AG04450 (cell line): ENCODE measurements around the gene FLRT3. TPM values are rescaled to one million over a fixed set of nuclear protein-coding genes. Genes with fewer than 3 reads are reported as not detected.

Experiments used
- CTCF ChIA-PET: fragments of 300-600, 350-600 bp; formaldehyde crosslinking; extraction: SDS; loops from one replicate; lab custom pipeline; 2022; ENCODE audit warnings: antibody characterized with exemption, inconsistent platforms; lab: Charles Lee
- POLR2A ChIA-PET: fragments of 350-600 bp; formaldehyde crosslinking; extraction: SDS; loops from one replicate; lab custom pipeline; 2021; ENCODE audit warnings: antibody characterized with exemption, inconsistent platforms; lab: Yijun Ruan, JAX
- DNase-seq: peaks from one replicate; pipeline ENCODE4 v3.0.0-alpha.2; 2011; ENCODE audit warnings: low read depth, low spot score
- H3K27ac ChIP-seq: one replicate; pipeline ENCODE4 v1.5.1; 2012; ENCODE audit warnings: low read depth, low read length, control low read depth
- H3K27me3 ChIP-seq: one replicate; pipeline ENCODE4 v1.6.0; 2012; ENCODE audit warnings: low read length; ENCODE audit not compliant: control insufficient read depth, insufficient read depth
- H3K4me3 ChIP-seq: 2 replicates; pipeline ENCODE4 v1.5.1; 2011; ENCODE audit warnings: mild to moderate bottlenecking, low read depth, low read length, control low read depth
- H3K9me3 ChIP-seq: 2 replicates; pipeline ENCODE4 v1.5.1; 2012; ENCODE audit warnings: low read length; ENCODE audit not compliant: control insufficient read depth, insufficient read depth
- CTCF ChIP-seq: IDR thresholded peaks from 2 replicates; pipeline ENCODE4 v1.5.1; 2011; ENCODE audit warnings: low read depth, low read length, control low read depth, inconsistent platforms
- polyA plus RNA-seq: library from polyadenylated mRNA; depleted of rRNA; stranded (reverse); fragments of >200 nt; gene quantifications from 2 replicates; pipeline ENCODE4 v1.2.3, GENCODE V29; 2011

Gene FLRT3
- polyA plus RNA-seq, 1 experiment: 3.0 TPM

- Histone ChIP-seq H3K4me3 (no peak overlapping the region), H3K27ac (no peak overlapping the region), H3K27me3 (no peaks in the 10 kb centered on the region), H3K9me3 (no peaks in the 10 kb centered on the region)
- no peak for DNase-seq
- TF ChIP-seq CTCF: no peak
- CTCF ChIA-PET: interaction anchor here (0.8 kb wide), 1 partner anchor 34 kb away, joined by 3 read pairs; no protein-coding TSS in a partner anchor
- POLR2A ChIA-PET: no interaction called here
Measured at GRCh38 chr20:14299831-14300230, 37.6 kb downstream of the FLRT3 start.

GRCh38 chr20:14295770-14296309 lies 41.6 kb downstream of the FLRT3 start:
- POLR2A ChIA-PET: no interaction called here
- Histone ChIP-seq H3K9me3 (no peaks in the 10 kb centered on the region), H3K4me3 (no peak overlapping the region), H3K27me3 (no peaks in the 10 kb centered on the region), H3K27ac (no peak overlapping the region)
- no peak for TF ChIP-seq CTCF
- no peak for DNase-seq
- CTCF ChIA-PET: no interaction called here

- TF ChIP-seq CTCF: no peak
- no peak overlapping the region for H3K27ac ChIP-seq
- no peaks in the 10 kb centered on the region for H3K9me3 ChIP-seq
- no peaks in the 10 kb centered on the region for H3K27me3 ChIP-seq
- POLR2A ChIA-PET: no interaction called here
- CTCF ChIA-PET: no interaction called here
- no peak overlapping the region for H3K4me3 ChIP-seq
- DNase-seq: no peak
Measured at GRCh38 chr20:14295238-14295637, 42.2 kb downstream of the FLRT3 start.

- Histone ChIP-seq H3K4me3 (no peak overlapping the region), H3K27me3 (no peaks in the 10 kb centered on the region), H3K9me3 (no peaks in the 10 kb centered on the region), H3K27ac (no peak overlapping the region)
- POLR2A ChIA-PET: no interaction called here
- no peak for TF ChIP-seq CTCF
- CTCF ChIA-PET: no interaction called here
- DNase-seq: no peak
Measured at GRCh38 chr20:14291502-14291901, 45.9 kb downstream of the FLRT3 start.

GRCh38 chr20:14288341-14289330 lies 48.8 kb downstream of the FLRT3 start:
- H3K27me3 ChIP-seq: no peaks in the 10 kb centered on the region
- no peak overlapping the region for H3K4me3 ChIP-seq
- TF ChIP-seq CTCF: no peak
- H3K27ac ChIP-seq: no peak overlapping the region
- ChIA-PET POLR2A (no interaction called here), CTCF (no interaction called here)
- no peak for DNase-seq
- H3K9me3 ChIP-seq: no peaks in the 10 kb centered on the region
